HFFc6 (cell line): ENCODE measurements around the gene BRD7. TPM values are rescaled to one million over a fixed set of nuclear protein-coding genes. Genes with fewer than 3 reads are reported as not detected.

Experiments
- DNase-seq: peaks from one replicate; pipeline ENCODE4 v3.0.0-alpha.2; 2018
- H3K27ac Mint-ChIP-seq: 2 replicates; pipeline ENCODE4 v1.8.0; 2020; ENCODE audit warnings: mild to moderate bottlenecking, mixed read lengths
- H3K27me3 Mint-ChIP-seq: 2 replicates; pipeline ENCODE4 v1.8.0; 2021; ENCODE audit warnings: mild to moderate bottlenecking, moderate library complexity, mixed read lengths; ENCODE audit not compliant: insufficient read depth
- H3K36me3 Mint-ChIP-seq: 2 replicates; pipeline ENCODE4 v1.8.0; 2021; ENCODE audit warnings: low read depth, mixed read lengths
- H3K4me1 Mint-ChIP-seq: 2 replicates; pipeline ENCODE4 v1.8.0; 2020; ENCODE audit warnings: low read depth, mixed read lengths
- H3K4me3 Mint-ChIP-seq: 2 replicates; pipeline ENCODE4 v1.8.0; 2020; ENCODE audit warnings: mild to moderate bottlenecking, moderate library complexity, mixed read lengths
- H3K9me3 Mint-ChIP-seq: 2 replicates; pipeline ENCODE4 v1.8.0; 2020; ENCODE audit warnings: mild to moderate bottlenecking, mixed read lengths
- CTCF ChIP-seq: fragments of 200-600 bp; sonication (generic); IDR thresholded peaks from 2 replicates; pipeline ENCODE4 v1.5.0; 2021; ENCODE audit warnings: antibody characterized with exemption, mild to moderate bottlenecking
- total RNA-seq, 6 experiments: library from RNA; stranded (reverse); fragmentation: NEBNext Ultra II Directional; extraction: Animal tissue kit (Norgen Biotek cat#: 25700); gene quantifications; 2 replicates in 1 of 6; 3 replicates in 5 of 6; pipeline ENCODE4 v1.2.3, GENCODE V29; 2021

The BRD7 gene
- total RNA-seq, 6 experiments from 2014 or later, result 50.5 to 65.0 (median 63.0) TPM

GRCh38 chr16:50279504-50279865, 89.3 kb downstream of the BRD7 start:
- Mint-ChIP-seq H3K36me3 (peaks cover 18% of the 10 kb centered on the region), H3K27ac (no peak overlapping the region), H3K9me3 (peaks cover 4% of the 10 kb centered on the region), H3K27me3 (no peaks in the 10 kb centered on the region; the same call in 1 of the 2 replicates), H3K4me1 (no peaks in the 10 kb centered on the region), H3K4me3 (no peak overlapping the region)
- DNase-seq, result no peak
- no peak for TF ChIP-seq CTCF

DNA sequence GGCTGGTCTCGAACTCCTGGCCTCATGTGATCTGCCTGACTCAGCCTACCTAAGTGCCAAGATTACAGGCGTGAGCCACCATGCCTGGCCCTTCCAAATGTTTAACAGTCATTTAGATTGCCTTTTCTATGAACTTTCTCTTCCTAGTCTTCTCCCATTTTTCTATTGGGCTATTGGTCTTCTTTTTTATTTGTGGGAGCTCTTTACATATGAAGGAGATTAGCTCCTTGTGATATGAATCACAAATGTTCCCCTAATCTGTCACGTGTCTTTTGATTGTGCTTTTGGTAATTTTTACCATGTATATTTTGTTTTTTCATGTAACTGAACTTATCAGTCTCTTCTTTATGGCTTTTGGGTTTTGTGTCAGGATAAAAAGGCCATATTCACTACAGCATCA, 90.5 kb downstream of the BRD7 start:
- no peak overlapping the region for H3K4me3 Mint-ChIP-seq
- peaks cover 18% of the 10 kb centered on the region for H3K36me3 Mint-ChIP-seq
- DNase-seq, result no peak
- no peaks in the 10 kb centered on the region for H3K4me1 Mint-ChIP-seq
- no peak overlapping the region for H3K27ac Mint-ChIP-seq
- no peak for TF ChIP-seq CTCF
- H3K27me3 Mint-ChIP-seq, result peaks cover 1% of the 10 kb centered on the region; the same call in 1 of the 2 replicates
- H3K9me3 Mint-ChIP-seq, result peaks cover 4% of the 10 kb centered on the region

DNA sequence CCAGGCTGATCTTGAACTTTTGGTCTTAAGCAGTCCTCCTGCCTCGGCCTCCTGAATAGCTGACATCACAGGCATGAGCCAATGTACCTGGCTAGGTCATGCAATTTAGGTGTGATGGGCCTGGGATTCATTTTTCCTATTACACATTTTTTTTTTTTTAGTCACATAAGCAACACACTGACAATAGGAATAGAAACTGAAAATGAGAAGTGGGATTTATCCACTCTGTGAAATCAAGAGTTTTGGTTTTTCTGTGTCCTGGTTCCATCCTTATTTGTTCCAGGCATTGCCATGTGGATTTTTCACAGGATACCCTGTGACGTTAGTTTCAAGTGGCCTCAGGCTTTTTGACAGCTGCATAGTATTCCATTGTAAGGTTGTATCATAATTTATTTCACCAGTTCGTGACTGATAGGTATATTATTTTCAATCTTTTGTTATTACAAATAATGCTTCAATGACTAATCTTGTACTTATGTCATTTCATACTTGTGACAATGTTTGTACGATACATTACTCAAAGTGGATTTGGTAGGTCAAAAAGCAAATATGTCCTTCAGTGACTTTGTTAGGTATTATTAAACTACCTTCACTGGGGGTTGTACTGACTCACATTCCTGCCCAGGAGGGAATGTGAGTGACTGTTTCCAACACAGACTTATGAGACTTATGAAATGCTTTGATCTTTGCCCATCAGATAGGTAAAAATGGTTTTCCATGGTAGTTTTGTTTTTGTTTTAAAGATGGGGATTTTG, 91.8 kb downstream of the BRD7 start:
- H3K4me3 Mint-ChIP-seq, result no peak overlapping the region
- TF ChIP-seq CTCF, result no peak
- H3K36me3 Mint-ChIP-seq, result peaks cover 18% of the 10 kb centered on the region
- H3K27me3 Mint-ChIP-seq, result peaks cover 1% of the 10 kb centered on the region; the same call in 1 of the 2 replicates
- no peaks in the 10 kb centered on the region for H3K4me1 Mint-ChIP-seq
- H3K27ac Mint-ChIP-seq, result no peak overlapping the region
- no peak for DNase-seq
- H3K9me3 Mint-ChIP-seq, result peaks cover 4% of the 10 kb centered on the region

DNA sequence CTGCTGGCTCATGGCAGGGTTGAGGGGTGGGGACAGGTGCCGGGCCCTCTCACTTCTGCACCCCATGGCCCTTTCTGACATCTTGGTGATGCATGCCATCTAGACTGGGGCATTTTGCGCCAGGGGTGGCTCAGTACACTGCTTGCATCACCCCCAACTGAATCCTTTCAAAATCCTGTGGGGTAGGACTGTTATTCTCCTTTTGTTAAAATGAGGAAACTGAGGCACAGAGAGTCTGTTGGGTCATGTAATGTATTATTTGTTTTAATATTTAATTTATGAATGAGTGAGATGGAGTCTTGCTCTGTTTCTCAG, 92.5 kb downstream of the BRD7 start:
- no peak for TF ChIP-seq CTCF
- no peaks in the 10 kb centered on the region for H3K4me1 Mint-ChIP-seq
- no peak for DNase-seq
- no peak overlapping the region for H3K27ac Mint-ChIP-seq
- H3K36me3 Mint-ChIP-seq, result peaks cover 18% of the 10 kb centered on the region
- peaks cover 4% of the 10 kb centered on the region for H3K9me3 Mint-ChIP-seq
- peaks cover 1% of the 10 kb centered on the region; the same call in 1 of the 2 replicates for H3K27me3 Mint-ChIP-seq
- H3K4me3 Mint-ChIP-seq, result no peak overlapping the region

GRCh38 chr16:50275428-50276325, 93.1 kb downstream of the BRD7 start:
- no peak for TF ChIP-seq CTCF
- H3K4me1 Mint-ChIP-seq, result no peaks in the 10 kb centered on the region
- H3K27me3 Mint-ChIP-seq, result peaks cover 1% of the 10 kb centered on the region; the same call in 1 of the 2 replicates
- no peak overlapping the region for H3K27ac Mint-ChIP-seq
- H3K4me3 Mint-ChIP-seq, result no peak overlapping the region
- peaks cover 4% of the 10 kb centered on the region for H3K9me3 Mint-ChIP-seq
- peaks cover 18% of the 10 kb centered on the region for H3K36me3 Mint-ChIP-seq
- DNase-seq, result no peak
